ENCODE measurements around the gene TBC1D22B. TPM values are rescaled to one million over a fixed set of nuclear protein-coding genes. Genes with fewer than 3 reads are reported as not detected.
A peak's percentile ranks its signal among the peaks of the same experiment; 100 is the strongest.
"Not testable (repeated sequence)": the region's sequence is repeated elsewhere in the genome, so short reads cannot be mapped to it uniquely, and the experiment has no call there.

Gene TBC1D22B
- total and polyA plus RNA-seq, 5 donors from 2014 or later = 8.2 to 13.3 (median 9.1) TPM

GRCh38 chr6:37320646-37321045 lies 63.1 kb downstream of the TBC1D22B start:
- ATAC-seq (ENCODE audit: low read depth in 2 of 2) = no peak
- no peak overlapping the region for H3K4me3 ChIP-seq (ENCODE audit: low read depth, low read length)
- no peaks in the 10 kb centered on the region for H3K9me3 Mint-ChIP-seq
- no peaks in the 10 kb centered on the region for H3K4me1 ChIP-seq (ENCODE audit: control insufficient read depth, insufficient read depth, low read length, poor library complexity, severe bottlenecking)
- no peaks in the 10 kb centered on the region for H3K27me3 ChIP-seq (ENCODE audit: control insufficient read depth, insufficient read depth, low read length)
- H3K4me1 Mint-ChIP-seq = peaks cover 0 to 1% (median under 1%) of the 10 kb centered on the region in 4 donors
- H3K36me3 Mint-ChIP-seq = peaks cover 13% of the 10 kb centered on the region
- peak overlapping the region in 1 of 3 donors; percentile 47 for H3K27ac Mint-ChIP-seq
- H3K9me3 ChIP-seq (ENCODE audit: control insufficient read depth in 2 of 2, low read length in 2 of 2) = no peaks in the 10 kb centered on the region
- H3K36me3 ChIP-seq (ENCODE audit: control insufficient read depth, insufficient read depth, low read length) = peaks cover 68% of the 10 kb centered on the region
- no peak overlapping the region for H3K4me3 Mint-ChIP-seq
- H3K27me3 Mint-ChIP-seq = no peaks in the 10 kb centered on the region
- DNase-seq = no peak
- H3K27ac ChIP-seq (ENCODE audit: insufficient read depth, low read length, poor library complexity, severe bottlenecking) = no peak overlapping the region

- H3K36me3 Mint-ChIP-seq = peaks cover 13% of the 10 kb centered on the region
- ATAC-seq (ENCODE audit: low read depth in 2 of 2) (no peak), DNase-seq (no peak)
- H3K4me1 Mint-ChIP-seq = peaks cover 0 to 5% (median 3%) of the 10 kb centered on the region in 4 donors
- H3K36me3 ChIP-seq (ENCODE audit: control insufficient read depth, insufficient read depth, low read length) = peaks cover 63% of the 10 kb centered on the region
- H3K27ac Mint-ChIP-seq = peak overlapping the region in 1 of 3 donors; percentile 82
- H3K9me3 Mint-ChIP-seq = no peaks in the 10 kb centered on the region
- H3K4me1 ChIP-seq (ENCODE audit: control insufficient read depth, insufficient read depth, low read length, poor library complexity, severe bottlenecking) = no peaks in the 10 kb centered on the region
- no peaks in the 10 kb centered on the region for H3K27me3 ChIP-seq (ENCODE audit: control insufficient read depth, insufficient read depth, low read length)
- no peak overlapping the region for H3K4me3 Mint-ChIP-seq
- no peaks in the 10 kb centered on the region for H3K27me3 Mint-ChIP-seq
- no peaks in the 10 kb centered on the region for H3K9me3 ChIP-seq (ENCODE audit: control insufficient read depth in 2 of 2, low read length in 2 of 2)
- H3K4me3 ChIP-seq (ENCODE audit: low read depth, low read length) = no peak overlapping the region
- no peak overlapping the region for H3K27ac ChIP-seq (ENCODE audit: insufficient read depth, low read length, poor library complexity, severe bottlenecking)
These were observed 63.5 kb downstream of the TBC1D22B start for GRCh38 chr6:37321101-37321500.

- no peak overlapping the region for H3K4me3 ChIP-seq (ENCODE audit: low read depth, low read length)
- peak overlapping the region in 2 of 3 donors; percentile 30 to 82 for H3K27ac Mint-ChIP-seq
- no peak overlapping the region for H3K27ac ChIP-seq (ENCODE audit: insufficient read depth, low read length, poor library complexity, severe bottlenecking)
- peaks cover 14% of the 10 kb centered on the region for H3K36me3 Mint-ChIP-seq
- no peaks in the 10 kb centered on the region for H3K27me3 ChIP-seq (ENCODE audit: control insufficient read depth, insufficient read depth, low read length)
- no peaks in the 10 kb centered on the region for H3K27me3 Mint-ChIP-seq
- peaks cover 0 to 5% (median 3%) of the 10 kb centered on the region in 4 donors for H3K4me1 Mint-ChIP-seq
- no peak overlapping the region for H3K4me3 Mint-ChIP-seq
- H3K9me3 ChIP-seq (ENCODE audit: control insufficient read depth in 2 of 2, low read length in 2 of 2) = no peaks in the 10 kb centered on the region
- DNase-seq (peak in 1 of 3 donors; percentile 40), ATAC-seq (ENCODE audit: low read depth in 2 of 2) (no peak)
- H3K4me1 ChIP-seq (ENCODE audit: control insufficient read depth, insufficient read depth, low read length, poor library complexity, severe bottlenecking) = no peaks in the 10 kb centered on the region
- no peaks in the 10 kb centered on the region for H3K9me3 Mint-ChIP-seq
- H3K36me3 ChIP-seq (ENCODE audit: control insufficient read depth, insufficient read depth, low read length) = peaks cover 56% of the 10 kb centered on the region
These were observed 64.2 kb downstream of the TBC1D22B start for GRCh38 chr6:37321516-37322415.

GRCh38 chr6:37323580-37323979 lies 66.0 kb downstream of the TBC1D22B start:
- Histone ChIP-seq H3K4me3 (ENCODE audit: low read depth, low read length) (no peak overlapping the region), H3K27ac (ENCODE audit: insufficient read depth, low read length, poor library complexity, severe bottlenecking) (no peak overlapping the region), H3K9me3 (ENCODE audit: control insufficient read depth in 2 of 2, low read length in 2 of 2) (no peaks in the 10 kb centered on the region), H3K36me3 (ENCODE audit: control insufficient read depth, insufficient read depth, low read length) (peaks cover 38% of the 10 kb centered on the region), H3K4me1 (ENCODE audit: control insufficient read depth, insufficient read depth, low read length, poor library complexity, severe bottlenecking) (no peaks in the 10 kb centered on the region), H3K27me3 (ENCODE audit: control insufficient read depth, insufficient read depth, low read length) (no peaks in the 10 kb centered on the region)
- peaks cover 19% of the 10 kb centered on the region for H3K36me3 Mint-ChIP-seq
- no peaks in the 10 kb centered on the region for H3K27me3 Mint-ChIP-seq
- H3K4me1 Mint-ChIP-seq = peaks cover 0 to 5% (median 3%) of the 10 kb centered on the region in 4 donors
- no peak for DNase-seq
- ATAC-seq (ENCODE audit: low read depth in 2 of 2) = no peak
- no peaks in the 10 kb centered on the region for H3K9me3 Mint-ChIP-seq
- H3K27ac Mint-ChIP-seq = no peak overlapping the region
- no peak overlapping the region for H3K4me3 Mint-ChIP-seq

GRCh38 chr6:37324131-37325033 lies 66.8 kb downstream of the TBC1D22B start:
- H3K9me3 Mint-ChIP-seq = no peaks in the 10 kb centered on the region
- Histone ChIP-seq H3K9me3 (ENCODE audit: control insufficient read depth in 2 of 2, low read length in 2 of 2) (no peaks in the 10 kb centered on the region), H3K27me3 (ENCODE audit: control insufficient read depth, insufficient read depth, low read length) (no peaks in the 10 kb centered on the region), H3K4me1 (ENCODE audit: control insufficient read depth, insufficient read depth, low read length, poor library complexity, severe bottlenecking) (no peaks in the 10 kb centered on the region), H3K4me3 (ENCODE audit: low read depth, low read length) (no peak overlapping the region), H3K27ac (ENCODE audit: insufficient read depth, low read length, poor library complexity, severe bottlenecking) (no peak overlapping the region), H3K36me3 (ENCODE audit: control insufficient read depth, insufficient read depth, low read length) (peaks cover 30% of the 10 kb centered on the region)
- peak overlapping the region in 2 of 3 donors; percentile 35 to 79 for H3K27ac Mint-ChIP-seq
- no peak overlapping the region for H3K4me3 Mint-ChIP-seq
- peaks cover 0 to 5% (median 3%) of the 10 kb centered on the region in 4 donors for H3K4me1 Mint-ChIP-seq
- DNase-seq (peak in 1 of 3 donors; percentile 37), ATAC-seq (ENCODE audit: low read depth in 2 of 2) (peak in 1 of 2 donors; percentile 52)
- H3K27me3 Mint-ChIP-seq = no peaks in the 10 kb centered on the region
- peaks cover 23% of the 10 kb centered on the region for H3K36me3 Mint-ChIP-seq

GRCh38 chr6:37330345-37330744 lies 72.8 kb downstream of the TBC1D22B start:
- peaks cover 18% of the 10 kb centered on the region for H3K36me3 ChIP-seq (ENCODE audit: control insufficient read depth, insufficient read depth, low read length)
- H3K27me3 ChIP-seq (ENCODE audit: control insufficient read depth, insufficient read depth, low read length); H3K27ac Mint-ChIP-seq; H3K9me3 Mint-ChIP-seq; H3K9me3 ChIP-seq (ENCODE audit: control insufficient read depth in 2 of 2, low read length in 2 of 2); H3K4me1 Mint-ChIP-seq; H3K4me3 Mint-ChIP-seq; H3K4me1 ChIP-seq (ENCODE audit: control insufficient read depth, insufficient read depth, low read length, poor library complexity, severe bottlenecking); H3K4me3 ChIP-seq (ENCODE audit: low read depth, low read length); H3K27ac ChIP-seq (ENCODE audit: insufficient read depth, low read length, poor library complexity, severe bottlenecking); DNase-seq; H3K27me3 Mint-ChIP-seq; ATAC-seq (ENCODE audit: low read depth in 2 of 2): not testable (repeated sequence)
- peaks cover 20% of the 10 kb centered on the region for H3K36me3 Mint-ChIP-seq

- Histone ChIP-seq H3K36me3 (ENCODE audit: control insufficient read depth, insufficient read depth, low read length) (peaks cover 18% of the 10 kb centered on the region), H3K4me3 (ENCODE audit: low read depth, low read length) (no peak overlapping the region), H3K4me1 (ENCODE audit: control insufficient read depth, insufficient read depth, low read length, poor library complexity, severe bottlenecking) (no peaks in the 10 kb centered on the region), H3K9me3 (ENCODE audit: control insufficient read depth in 2 of 2, low read length in 2 of 2) (no peaks in the 10 kb centered on the region), H3K27ac (ENCODE audit: insufficient read depth, low read length, poor library complexity, severe bottlenecking) (no peak overlapping the region), H3K27me3 (ENCODE audit: control insufficient read depth, insufficient read depth, low read length) (no peaks in the 10 kb centered on the region)
- DNase-seq (no peak), ATAC-seq (ENCODE audit: low read depth in 2 of 2) (no peak)
- H3K36me3 Mint-ChIP-seq = peaks cover 20% of the 10 kb centered on the region
- H3K4me1 Mint-ChIP-seq = no peaks in the 10 kb centered on the region
- no peaks in the 10 kb centered on the region for H3K27me3 Mint-ChIP-seq
- no peak overlapping the region for H3K27ac Mint-ChIP-seq
- no peaks in the 10 kb centered on the region for H3K9me3 Mint-ChIP-seq
- H3K4me3 Mint-ChIP-seq = no peak overlapping the region
These were observed 73.5 kb downstream of the TBC1D22B start for GRCh38 chr6:37331047-37331446.
